K562 (cell line): ENCODE measurements around the gene ZNF672. TPM values are rescaled to one million over a fixed set of nuclear protein-coding genes. Genes with fewer than 3 reads are reported as not detected.

Source experiments
- CBFA2T3 ChIP-seq: fragments of 450-650 bp; IDR thresholded peaks from 2 replicates; pipeline ENCODE4 v1.6.1; 2017
- ILK ChIP-seq: fragments of 450-650 bp; IDR thresholded peaks from 2 replicates; pipeline ENCODE4 v1.6.1; 2016; ENCODE audit warnings: missing genetic modification characterization, low read depth, mild to moderate bottlenecking, missing compliant biosample characterization, moderate library complexity, borderline replicate concordance
- PTTG1 ChIP-seq: fragments of 450-650 bp; IDR thresholded peaks from 2 replicates; pipeline ENCODE4 v1.6.1; 2016; ENCODE audit warnings: low read depth, mild to moderate bottlenecking, missing genetic modification characterization, missing compliant biosample characterization
- polyA plus RNA-seq, 8 experiments: library from polyadenylated mRNA; depleted of rRNA in 4 of 8; stranded (reverse) in 5 of 8; unstranded in 3 of 8; fragments of >200 nt; fragmentation: Nextera tagmentation in 2 of 8; fragmentation: Illumina TruSeq in 1 of 8; extraction: Ambion mirVana in 2 of 8; extraction: Trizol in 1 of 8; gene quantifications; 2 replicates each; pipeline versions ENCODE4 v1.2.1 to v1.2.3, GENCODE V29; 2011 to 2014; ENCODE audit warnings: inconsistent platforms in 1 of 8, missing spikeins in 1 of 8
- total RNA-seq, 7 experiments: library from RNA; depleted of rRNA in 6 of 7; stranded (reverse); fragments of >200 nt in 6 of 7; fragmentation: Illumina TruSeq in 2 of 7; extraction: Trizol in 2 of 7; gene quantifications; 2 replicates each; pipeline versions ENCODE4 v1.2.1 to v1.2.3, GENCODE V29; 2011 to 2021; ENCODE audit warnings: low replicate concordance in 1 of 7
- TF ChIP-seq, protein P1 (sequence below): sonication (generic); formaldehyde crosslinking; IDR thresholded peaks from 2 replicates; pipeline ENCODE4 v1.8.0; 2022; ENCODE audit warnings: mild to moderate bottlenecking, missing genetic modification reagents
- TF ChIP-seq, protein P2 (sequence below), 2 experiments: IDR thresholded peaks in 1 of 2; conservative IDR thresholded peaks in 1 of 2; 2 replicates each; pipeline ENCODE4 v1.6.1; 2016; ENCODE audit warnings: low read depth in 2 of 2, mild to moderate bottlenecking in 1 of 2, missing compliant biosample characterization in 1 of 2, missing genetic modification characterization in 1 of 2, moderate library complexity in 1 of 2
- TF ChIP-seq, protein P3 (sequence below), 2 experiments: fragments of 200-800 bp in 1 of 2; sonication (Bioruptor generic) in 1 of 2; sonication (generic) in 1 of 2; formaldehyde crosslinking in 1 of 2; IDR thresholded peaks in 1 of 2; conservative IDR thresholded peaks in 1 of 2; 2 replicates each; pipeline versions ENCODE4 v1.5.0 to v1.6.1; 2016 to 2020; ENCODE audit warnings: missing compliant biosample characterization in 1 of 2, missing genetic modification characterization in 1 of 2, missing genetic modification reagents in 1 of 2
- TF ChIP-seq, protein P4 (sequence below): fragments of 450-650 bp; IDR thresholded peaks from 2 replicates; pipeline ENCODE4 v1.6.1; 2017; ENCODE audit warnings: antibody characterized with exemption, mild to moderate bottlenecking

The ZNF672 gene
- total and polyA plus RNA-seq, 9 of the 15 experiments (the other 6 are each of a cell fraction or from before 2014, with no cell fraction given), result 1.9 to 57.9 (median 24.1) TPM

DNA sequence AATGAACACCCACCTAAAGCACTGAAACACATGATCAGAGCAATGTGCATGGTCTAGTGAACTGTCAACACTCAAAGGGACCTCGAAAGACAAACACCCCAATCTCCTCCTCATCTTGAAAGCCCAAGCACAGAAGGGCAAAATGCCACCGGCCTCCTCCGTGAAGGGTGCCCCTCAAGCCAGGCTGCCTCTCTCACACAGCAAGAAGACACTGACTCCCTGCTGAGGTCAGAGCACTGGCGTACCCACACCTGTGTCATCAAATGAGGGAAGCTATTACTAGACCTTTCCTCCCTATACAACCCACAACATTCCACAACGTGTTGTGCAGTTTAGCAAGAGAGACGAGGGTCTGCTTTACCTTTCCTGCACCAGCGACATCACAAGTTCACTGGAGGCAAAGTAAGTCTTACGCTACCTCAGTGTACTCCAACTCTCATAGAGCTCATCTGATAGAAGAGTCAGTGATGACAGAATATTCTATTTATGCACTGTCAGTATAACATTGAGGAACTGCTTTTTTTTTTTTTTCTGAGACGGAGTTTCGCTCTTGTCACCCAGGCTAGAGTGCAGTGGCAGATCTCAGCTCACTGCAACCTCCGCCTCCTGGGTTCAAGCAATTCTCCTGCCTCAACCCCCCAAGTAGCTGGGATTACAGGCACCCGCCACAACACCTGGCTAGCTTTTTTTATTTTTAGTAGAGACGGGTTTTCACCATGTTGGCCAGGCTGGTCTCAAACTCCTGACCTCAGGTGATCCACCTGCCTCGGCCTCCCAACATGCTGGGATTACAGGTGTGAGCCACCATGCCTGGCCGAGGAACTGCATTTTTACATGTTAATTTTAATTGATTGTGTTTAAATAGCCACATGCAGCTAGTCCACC is 15.6 kb upstream of the ZNF672 start (continued):
- TF ChIP-seq, protein P1, sequence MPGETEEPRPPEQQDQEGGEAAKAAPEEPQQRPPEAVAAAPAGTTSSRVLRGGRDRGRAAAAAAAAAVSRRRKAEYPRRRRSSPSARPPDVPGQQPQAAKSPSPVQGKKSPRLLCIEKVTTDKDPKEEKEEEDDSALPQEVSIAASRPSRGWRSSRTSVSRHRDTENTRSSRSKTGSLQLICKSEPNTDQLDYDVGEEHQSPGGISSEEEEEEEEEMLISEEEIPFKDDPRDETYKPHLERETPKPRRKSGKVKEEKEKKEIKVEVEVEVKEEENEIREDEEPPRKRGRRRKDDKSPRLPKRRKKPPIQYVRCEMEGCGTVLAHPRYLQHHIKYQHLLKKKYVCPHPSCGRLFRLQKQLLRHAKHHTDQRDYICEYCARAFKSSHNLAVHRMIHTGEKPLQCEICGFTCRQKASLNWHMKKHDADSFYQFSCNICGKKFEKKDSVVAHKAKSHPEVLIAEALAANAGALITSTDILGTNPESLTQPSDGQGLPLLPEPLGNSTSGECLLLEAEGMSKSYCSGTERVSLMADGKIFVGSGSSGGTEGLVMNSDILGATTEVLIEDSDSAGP (CRISPR knock-in tag), result no peak
- TF ChIP-seq ILK (no peak), CBFA2T3 (no peak), PTTG1 (tag) (no peak)
- TF ChIP-seq, protein P2, sequence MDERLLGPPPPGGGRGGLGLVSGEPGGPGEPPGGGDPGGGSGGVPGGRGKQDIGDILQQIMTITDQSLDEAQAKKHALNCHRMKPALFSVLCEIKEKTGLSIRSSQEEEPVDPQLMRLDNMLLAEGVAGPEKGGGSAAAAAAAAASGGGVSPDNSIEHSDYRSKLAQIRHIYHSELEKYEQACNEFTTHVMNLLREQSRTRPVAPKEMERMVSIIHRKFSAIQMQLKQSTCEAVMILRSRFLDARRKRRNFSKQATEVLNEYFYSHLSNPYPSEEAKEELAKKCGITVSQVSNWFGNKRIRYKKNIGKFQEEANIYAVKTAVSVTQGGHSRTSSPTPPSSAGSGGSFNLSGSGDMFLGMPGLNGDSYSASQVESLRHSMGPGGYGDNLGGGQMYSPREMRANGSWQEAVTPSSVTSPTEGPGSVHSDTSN (CRISPR knock-in tag; IDR thresholded peaks at IDR 0.05; ENCODE audit: low read depth), result no peak
- TF ChIP-seq, protein P2 (tag; conservative IDR thresholded peaks at IDR 0.05; ENCODE audit: low read depth), result peak; percentile 40; the same call in 1 of the 2 replicates
- TF ChIP-seq, protein P3, sequence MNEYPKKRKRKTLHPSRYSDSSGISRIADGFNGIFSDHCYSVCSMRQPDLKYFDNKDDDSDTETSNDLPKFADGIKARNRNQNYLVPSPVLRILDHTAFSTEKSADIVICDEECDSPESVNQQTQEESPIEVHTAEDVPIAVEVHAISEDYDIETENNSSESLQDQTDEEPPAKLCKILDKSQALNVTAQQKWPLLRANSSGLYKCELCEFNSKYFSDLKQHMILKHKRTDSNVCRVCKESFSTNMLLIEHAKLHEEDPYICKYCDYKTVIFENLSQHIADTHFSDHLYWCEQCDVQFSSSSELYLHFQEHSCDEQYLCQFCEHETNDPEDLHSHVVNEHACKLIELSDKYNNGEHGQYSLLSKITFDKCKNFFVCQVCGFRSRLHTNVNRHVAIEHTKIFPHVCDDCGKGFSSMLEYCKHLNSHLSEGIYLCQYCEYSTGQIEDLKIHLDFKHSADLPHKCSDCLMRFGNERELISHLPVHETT (CRISPR knock-in tag; conservative IDR thresholded peaks at IDR 0.05 in 1 of 2, IDR thresholded peaks at IDR 0.05 in 1 of 2), result no peak
- TF ChIP-seq, protein P4, sequence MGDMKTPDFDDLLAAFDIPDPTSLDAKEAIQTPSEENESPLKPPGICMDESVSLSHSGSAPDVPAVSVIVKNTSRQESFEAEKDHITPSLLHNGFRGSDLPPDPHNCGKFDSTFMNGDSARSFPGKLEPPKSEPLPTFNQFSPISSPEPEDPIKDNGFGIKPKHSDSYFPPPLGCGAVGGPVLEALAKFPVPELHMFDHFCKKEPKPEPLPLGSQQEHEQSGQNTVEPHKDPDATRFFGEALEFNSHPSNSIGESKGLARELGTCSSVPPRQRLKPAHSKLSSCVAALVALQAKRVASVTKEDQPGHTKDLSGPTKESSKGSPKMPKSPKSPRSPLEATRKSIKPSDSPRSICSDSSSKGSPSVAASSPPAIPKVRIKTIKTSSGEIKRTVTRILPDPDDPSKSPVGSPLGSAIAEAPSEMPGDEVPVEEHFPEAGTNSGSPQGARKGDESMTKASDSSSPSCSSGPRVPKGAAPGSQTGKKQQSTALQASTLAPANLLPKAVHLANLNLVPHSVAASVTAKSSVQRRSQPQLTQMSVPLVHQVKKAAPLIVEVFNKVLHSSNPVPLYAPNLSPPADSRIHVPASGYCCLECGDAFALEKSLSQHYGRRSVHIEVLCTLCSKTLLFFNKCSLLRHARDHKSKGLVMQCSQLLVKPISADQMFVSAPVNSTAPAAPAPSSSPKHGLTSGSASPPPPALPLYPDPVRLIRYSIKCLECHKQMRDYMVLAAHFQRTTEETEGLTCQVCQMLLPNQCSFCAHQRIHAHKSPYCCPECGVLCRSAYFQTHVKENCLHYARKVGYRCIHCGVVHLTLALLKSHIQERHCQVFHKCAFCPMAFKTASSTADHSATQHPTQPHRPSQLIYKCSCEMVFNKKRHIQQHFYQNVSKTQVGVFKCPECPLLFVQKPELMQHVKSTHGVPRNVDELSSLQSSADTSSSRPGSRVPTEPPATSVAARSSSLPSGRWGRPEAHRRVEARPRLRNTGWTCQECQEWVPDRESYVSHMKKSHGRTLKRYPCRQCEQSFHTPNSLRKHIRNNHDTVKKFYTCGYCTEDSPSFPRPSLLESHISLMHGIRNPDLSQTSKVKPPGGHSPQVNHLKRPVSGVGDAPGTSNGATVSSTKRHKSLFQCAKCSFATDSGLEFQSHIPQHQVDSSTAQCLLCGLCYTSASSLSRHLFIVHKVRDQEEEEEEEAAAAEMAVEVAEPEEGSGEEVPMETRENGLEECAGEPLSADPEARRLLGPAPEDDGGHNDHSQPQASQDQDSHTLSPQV, result no peak
